ENCODE results near the gene SIGLEC5. TPM values are rescaled to one million over a fixed set of nuclear protein-coding genes. Genes with fewer than 3 reads are reported as not detected.

Gene SIGLEC5
- total RNA-seq, 1 donor from 2014 or later = not detected

DNA sequence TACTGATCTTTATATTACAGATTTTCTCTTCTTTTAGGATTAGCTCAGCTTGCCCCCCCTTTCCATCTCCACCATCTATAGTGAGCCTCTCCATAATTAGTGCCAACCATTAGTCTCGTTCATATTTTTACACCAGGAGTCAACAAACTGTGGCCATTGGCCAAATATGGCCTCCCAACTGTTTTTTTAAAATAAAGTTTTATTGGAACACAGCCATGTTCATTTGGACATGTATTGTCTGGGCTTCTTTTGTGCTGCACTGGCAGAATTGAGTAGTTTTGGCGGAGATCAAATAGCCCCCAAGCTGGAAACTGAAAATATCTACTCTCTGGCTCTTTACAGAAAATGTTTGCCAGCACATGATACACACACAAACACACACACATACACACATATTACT, 40.7 kb downstream of the SIGLEC5 start:
- Mint-ChIP-seq H3K27ac (ENCODE audit: unreplicated experiment) (no peak overlapping the region), H3K4me3 (ENCODE audit: unreplicated experiment) (no peak overlapping the region), H3K4me1 (ENCODE audit: unreplicated experiment) (peaks cover 4% of the 10 kb centered on the region), H3K27me3 (ENCODE audit: unreplicated experiment) (peaks cover 11% of the 10 kb centered on the region), H3K9me3 (ENCODE audit: unreplicated experiment) (no peaks in the 10 kb centered on the region), H3K36me3 (ENCODE audit: low read depth, unreplicated experiment) (peaks cover 39% of the 10 kb centered on the region)
- TF ChIP-seq, protein P1, sequence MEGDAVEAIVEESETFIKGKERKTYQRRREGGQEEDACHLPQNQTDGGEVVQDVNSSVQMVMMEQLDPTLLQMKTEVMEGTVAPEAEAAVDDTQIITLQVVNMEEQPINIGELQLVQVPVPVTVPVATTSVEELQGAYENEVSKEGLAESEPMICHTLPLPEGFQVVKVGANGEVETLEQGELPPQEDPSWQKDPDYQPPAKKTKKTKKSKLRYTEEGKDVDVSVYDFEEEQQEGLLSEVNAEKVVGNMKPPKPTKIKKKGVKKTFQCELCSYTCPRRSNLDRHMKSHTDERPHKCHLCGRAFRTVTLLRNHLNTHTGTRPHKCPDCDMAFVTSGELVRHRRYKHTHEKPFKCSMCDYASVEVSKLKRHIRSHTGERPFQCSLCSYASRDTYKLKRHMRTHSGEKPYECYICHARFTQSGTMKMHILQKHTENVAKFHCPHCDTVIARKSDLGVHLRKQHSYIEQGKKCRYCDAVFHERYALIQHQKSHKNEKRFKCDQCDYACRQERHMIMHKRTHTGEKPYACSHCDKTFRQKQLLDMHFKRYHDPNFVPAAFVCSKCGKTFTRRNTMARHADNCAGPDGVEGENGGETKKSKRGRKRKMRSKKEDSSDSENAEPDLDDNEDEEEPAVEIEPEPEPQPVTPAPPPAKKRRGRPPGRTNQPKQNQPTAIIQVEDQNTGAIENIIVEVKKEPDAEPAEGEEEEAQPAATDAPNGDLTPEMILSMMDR (IDR thresholded peaks at IDR 0.05; ENCODE audit: unreplicated experiment) = no peak
- no peak for DNase-seq (ENCODE audit: low spot score)

DNA sequence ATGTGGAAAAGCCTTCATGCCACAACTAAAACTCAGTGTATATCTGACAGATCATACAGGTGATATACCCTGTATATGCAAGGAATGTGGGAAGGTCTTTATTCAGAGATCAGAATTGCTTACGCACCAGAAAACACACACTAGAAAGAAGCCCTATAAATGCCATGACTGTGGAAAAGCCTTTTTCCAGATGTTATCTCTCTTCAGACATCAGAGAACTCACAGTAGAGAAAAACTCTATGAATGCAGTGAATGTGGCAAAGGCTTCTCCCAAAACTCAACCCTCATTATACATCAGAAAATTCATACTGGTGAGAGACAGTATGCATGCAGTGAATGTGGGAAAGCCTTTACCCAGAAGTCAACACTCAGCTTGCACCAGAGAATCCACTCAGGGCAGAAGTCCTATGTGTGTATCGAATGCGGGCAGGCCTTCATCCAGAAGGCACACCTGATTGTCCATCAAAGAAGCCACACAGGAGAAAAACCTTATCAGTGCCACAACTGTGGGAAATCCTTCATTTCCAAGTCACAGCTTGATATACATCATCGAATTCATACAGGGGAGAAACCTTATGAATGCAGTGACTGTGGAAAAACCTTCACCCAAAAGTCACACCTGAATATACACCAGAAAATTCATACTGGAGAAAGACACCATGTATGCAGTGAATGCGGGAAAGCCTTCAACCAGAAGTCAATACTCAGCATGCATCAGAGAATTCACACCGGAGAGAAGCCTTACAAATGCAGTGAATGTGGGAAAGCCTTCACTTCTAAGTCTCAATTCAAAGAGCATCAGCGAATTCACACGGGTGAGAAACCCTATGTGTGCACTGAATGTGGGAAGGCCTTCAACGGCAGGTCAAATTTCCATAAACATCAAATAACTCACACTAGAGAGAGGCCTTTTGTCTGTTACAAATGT, 42.7 kb downstream of the SIGLEC5 start:
- Mint-ChIP-seq H3K27me3 (ENCODE audit: unreplicated experiment) (no peaks in the 10 kb centered on the region), H3K27ac (ENCODE audit: unreplicated experiment) (no peak overlapping the region), H3K4me1 (ENCODE audit: unreplicated experiment) (no peaks in the 10 kb centered on the region), H3K36me3 (ENCODE audit: low read depth, unreplicated experiment) (peaks cover 54% of the 10 kb centered on the region), H3K4me3 (ENCODE audit: unreplicated experiment) (peak overlapping the region; percentile 82), H3K9me3 (ENCODE audit: unreplicated experiment) (no peaks in the 10 kb centered on the region)
- DNase-seq (ENCODE audit: low spot score) = no peak
- TF ChIP-seq, protein P1 (IDR thresholded peaks at IDR 0.05; ENCODE audit: unreplicated experiment) = no peak

DNA sequence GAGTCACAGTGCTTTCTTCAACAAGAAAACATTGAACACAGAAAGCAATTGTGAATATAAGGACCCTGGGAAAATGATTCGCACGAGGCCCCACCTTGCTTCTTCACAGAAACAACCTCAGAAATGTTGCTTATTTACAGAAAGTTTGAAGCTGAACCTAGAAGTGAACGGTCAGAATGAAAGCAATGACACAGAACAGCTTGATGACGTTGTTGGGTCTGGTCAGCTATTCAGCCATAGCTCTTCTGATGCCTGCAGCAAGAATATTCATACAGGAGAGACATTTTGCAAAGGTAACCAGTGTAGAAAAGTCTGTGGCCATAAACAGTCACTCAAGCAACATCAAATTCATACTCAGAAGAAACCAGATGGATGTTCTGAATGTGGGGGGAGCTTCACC, 43.4 kb downstream of the SIGLEC5 start:
- no peaks in the 10 kb centered on the region for H3K9me3 Mint-ChIP-seq (ENCODE audit: unreplicated experiment)

DNA sequence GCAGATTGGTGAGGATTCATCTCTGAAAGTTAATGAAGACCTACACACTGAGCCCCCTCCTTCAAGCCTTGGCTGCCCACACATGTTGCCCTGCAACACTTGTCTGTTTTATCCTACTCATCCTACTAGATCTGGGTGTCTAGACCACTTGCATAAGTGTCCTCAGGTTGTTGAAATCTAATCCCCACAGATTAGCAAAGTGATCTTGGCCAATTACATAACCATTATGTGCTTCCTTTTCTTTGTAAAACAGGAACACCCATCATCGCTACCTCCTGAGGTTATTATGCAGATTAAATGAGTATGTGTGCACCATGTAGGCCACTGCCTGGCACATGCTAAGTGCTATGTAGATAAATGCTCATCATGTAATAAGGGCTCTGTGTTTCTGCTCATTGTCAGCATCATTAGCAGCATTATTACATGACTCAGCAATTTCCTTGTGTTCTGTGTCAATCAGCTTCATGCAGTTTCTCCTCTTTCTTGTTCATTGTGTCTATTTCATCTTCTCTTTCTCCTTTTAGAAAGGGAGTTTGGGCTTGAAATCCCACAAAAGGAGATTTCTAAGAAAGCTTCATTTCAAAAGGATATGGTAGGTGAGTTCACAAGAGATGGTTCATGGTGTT, 44.0 kb downstream of the SIGLEC5 start:
- no peak overlapping the region for H3K27ac Mint-ChIP-seq (ENCODE audit: unreplicated experiment)
- DNase-seq (ENCODE audit: low spot score) = no peak
- TF ChIP-seq, protein P1 (IDR thresholded peaks at IDR 0.05; ENCODE audit: unreplicated experiment) = no peak
- no peaks in the 10 kb centered on the region for H3K27me3 Mint-ChIP-seq (ENCODE audit: unreplicated experiment)
- H3K4me3 Mint-ChIP-seq (ENCODE audit: unreplicated experiment) = peak overlapping the region; percentile 82
- H3K4me1 Mint-ChIP-seq (ENCODE audit: unreplicated experiment) = no peaks in the 10 kb centered on the region
- peaks cover 66% of the 10 kb centered on the region for H3K36me3 Mint-ChIP-seq (ENCODE audit: low read depth, unreplicated experiment)
- no peaks in the 10 kb centered on the region for H3K9me3 Mint-ChIP-seq (ENCODE audit: unreplicated experiment)

More for the DNA sequence above, 43.4 kb downstream of the SIGLEC5 start:
- TF ChIP-seq, protein P1 (IDR thresholded peaks at IDR 0.05; ENCODE audit: unreplicated experiment) = no peak
- H3K36me3 Mint-ChIP-seq (ENCODE audit: low read depth, unreplicated experiment) = peaks cover 60% of the 10 kb centered on the region
- H3K4me3 Mint-ChIP-seq (ENCODE audit: unreplicated experiment) = peak overlapping the region; percentile 82
- DNase-seq (ENCODE audit: low spot score) = no peak
- no peak overlapping the region for H3K27ac Mint-ChIP-seq (ENCODE audit: unreplicated experiment)
- no peaks in the 10 kb centered on the region for H3K27me3 Mint-ChIP-seq (ENCODE audit: unreplicated experiment)
- no peaks in the 10 kb centered on the region for H3K4me1 Mint-ChIP-seq (ENCODE audit: unreplicated experiment)

DNA sequence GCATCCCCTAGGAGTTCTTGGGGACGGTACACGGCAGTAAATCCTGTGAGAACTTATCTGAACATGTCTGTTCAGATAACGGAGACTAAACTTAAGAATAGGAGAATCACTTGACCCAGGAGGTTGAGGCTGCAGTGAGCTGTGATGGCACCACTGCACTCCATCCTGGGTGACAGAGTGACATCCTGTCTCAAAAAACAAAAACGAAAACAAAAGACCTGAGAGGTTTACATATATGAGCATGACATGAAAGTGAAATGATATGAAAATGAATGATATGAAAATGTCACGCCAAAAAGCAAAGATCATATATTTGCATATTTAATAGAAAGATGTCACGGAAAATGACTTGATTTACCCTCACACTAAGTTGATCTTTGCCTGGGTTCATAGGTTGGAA, 53.4 kb downstream of the SIGLEC5 start:
- no peak overlapping the region for H3K27ac Mint-ChIP-seq (ENCODE audit: unreplicated experiment)
- peaks cover 16% of the 10 kb centered on the region for H3K36me3 Mint-ChIP-seq (ENCODE audit: low read depth, unreplicated experiment)
- no peak for DNase-seq (ENCODE audit: low spot score)
- peaks cover 7% of the 10 kb centered on the region for H3K4me1 Mint-ChIP-seq (ENCODE audit: unreplicated experiment)
- H3K4me3 Mint-ChIP-seq (ENCODE audit: unreplicated experiment) = no peak overlapping the region
- TF ChIP-seq, protein P1 (IDR thresholded peaks at IDR 0.05; ENCODE audit: unreplicated experiment) = no peak
- H3K9me3 Mint-ChIP-seq (ENCODE audit: unreplicated experiment) = no peaks in the 10 kb centered on the region
- peaks cover 3% of the 10 kb centered on the region for H3K27me3 Mint-ChIP-seq (ENCODE audit: unreplicated experiment)

All from endothelial cell (in vitro differentiated cells).